OCI-LY3 (cell line): Measurements from ENCODE around the gene ANKH.

ENCODE experiments used
- H2AFZ ChIP-seq: fragments of 200-600, 300-600 bp; shearing (Covaris generic); 2 replicates; pipeline ENCODE4 v1.6.0; 2014; ENCODE audit warnings: antibody characterized with exemption, low read depth, low read length
- H3K27ac ChIP-seq: fragments of 200-600, 300-600 bp; sonication (generic); 2 replicates; pipeline ENCODE4 v1.5.1; 2014; ENCODE audit warnings: mild to moderate bottlenecking, low read length, moderate library complexity, mixed read lengths
- H3K27me3 ChIP-seq: fragments of 200-600, 300-600 bp; sonication (generic); 2 replicates; pipeline ENCODE4 v1.6.1; 2014; ENCODE audit warnings: low read depth, low read length, mixed read lengths
- H3K36me3 ChIP-seq: fragments of 200-600, 300-600 bp; sonication (generic); replicated peaks from 2 replicates; pipeline ENCODE3; 2014; ENCODE audit warnings: low read depth, low read length, mixed read lengths
- H3K4me1 ChIP-seq: fragments of 300-600, 200-600 bp; sonication (generic); 2 replicates; pipeline ENCODE4 v1.6.1; 2014; ENCODE audit warnings: low read length, mixed read lengths
- H3K4me2 ChIP-seq: fragments of 200-600, 300-600 bp; sonication (generic); 2 replicates; pipeline ENCODE4 v1.6.1; 2014; ENCODE audit warnings: low read length, mixed read lengths
- H3K4me3 ChIP-seq: fragments of 300-600, 200-600 bp; sonication (generic); 2 replicates; pipeline ENCODE4 v1.5.1; 2014; ENCODE audit warnings: antibody characterized with exemption, mild to moderate bottlenecking, low read length, moderate library complexity
- H3K79me2 ChIP-seq: fragments of 300-600, 200-600 bp; shearing (Covaris generic); 2 replicates; pipeline ENCODE4 v1.6.1; 2014; ENCODE audit warnings: mild to moderate bottlenecking, low read length, mixed read lengths
- H3K9ac ChIP-seq: fragments of 300-600, 200-600 bp; shearing (Covaris generic); 2 replicates; pipeline ENCODE4 v1.6.0; 2014; ENCODE audit warnings: mild to moderate bottlenecking, low read length, moderate library complexity
- H3K9me3 ChIP-seq: fragments of 200-600, 300-600 bp; shearing (Covaris generic); 2 replicates; pipeline ENCODE4 v1.6.1; 2014; ENCODE audit warnings: low read length, mixed read lengths; ENCODE audit not compliant: insufficient read depth
- H4K20me1 ChIP-seq: fragments of 200-600, 300-600 bp; sonication (generic); 2 replicates; pipeline ENCODE4 v1.6.1; 2016; ENCODE audit warnings: low read length, mixed read lengths; ENCODE audit not compliant: insufficient read depth
- CTCF ChIP-seq: fragments of 200-600, 300-600 bp; sonication (generic); IDR thresholded peaks from 2 replicates; pipeline ENCODE4 v1.5.1; 2014; ENCODE audit warnings: antibody characterized with exemption, low read length, low read depth
- EZH2phosphoT487 ChIP-seq: fragments of 200-600 bp; shearing (Covaris generic); IDR thresholded peaks from 2 replicates; pipeline ENCODE4 v1.6.1; 2018; ENCODE audit warnings: antibody characterized with exemption, mixed run types, low read depth

ANKH gene

GRCh38 chr5:14659821-14660607, 211.6 kb downstream of the ANKH start:
- Histone ChIP-seq H3K4me2 (no peak overlapping the region), H3K4me3 (no peak overlapping the region), H3K9ac (no peak overlapping the region), H3K27ac (no peak overlapping the region), H4K20me1 (no peaks in the 10 kb centered on the region), H3K36me3 (peaks cover 21% of the 10 kb centered on the region), H3K4me1 (peaks cover 27% of the 10 kb centered on the region), H3K27me3 (no peaks in the 10 kb centered on the region), H3K9me3 (peaks cover 7% of the 10 kb centered on the region; the same call in 1 of the 2 replicates), H2AFZ (no peak overlapping the region), H3K79me2 (peaks cover 20% of the 10 kb centered on the region)
- no peak for TF ChIP-seq EZH2phosphoT487
- no peak for TF ChIP-seq CTCF

- Histone ChIP-seq H3K4me2 (peak overlapping the region; percentile 22; the same call in 1 of the 2 replicates), H3K27me3 (no peaks in the 10 kb centered on the region), H3K9ac (no peak overlapping the region), H2AFZ (no peak overlapping the region), H3K4me1 (peaks cover 20% of the 10 kb centered on the region), H4K20me1 (no peaks in the 10 kb centered on the region), H3K79me2 (no peaks in the 10 kb centered on the region), H3K4me3 (no peak overlapping the region), H3K27ac (peak overlapping the region; percentile 62; the same call in 1 of the 2 replicates), H3K9me3 (no peaks in the 10 kb centered on the region), H3K36me3 (peaks cover 2% of the 10 kb centered on the region)
- no peak for TF ChIP-seq CTCF
- no peak for TF ChIP-seq EZH2phosphoT487
Observed at GRCh38 chr5:14656898-14657297, 214.7 kb downstream of the ANKH start.

GRCh38 chr5:14655146-14655741, 216.3 kb downstream of the ANKH start:
- no peaks in the 10 kb centered on the region for H3K27me3 ChIP-seq
- TF ChIP-seq EZH2phosphoT487 (no peak), CTCF (no peak)
- no peak overlapping the region for H3K27ac ChIP-seq
- H2AFZ ChIP-seq: no peak overlapping the region
- H3K4me1 ChIP-seq: peaks cover 25% of the 10 kb centered on the region
- no peaks in the 10 kb centered on the region for H3K9me3 ChIP-seq
- H3K9ac ChIP-seq: no peak overlapping the region
- no peaks in the 10 kb centered on the region for H4K20me1 ChIP-seq
- H3K4me2 ChIP-seq: no peak overlapping the region
- H3K4me3 ChIP-seq: no peak overlapping the region
- H3K36me3 ChIP-seq: no peaks in the 10 kb centered on the region
- no peaks in the 10 kb centered on the region for H3K79me2 ChIP-seq
